Chondrocyte (in vitro differentiated cells): ENCODE data around the gene VSTM4. TPM values are rescaled to one million over a fixed set of nuclear protein-coding genes. Genes with fewer than 3 reads are reported as not detected.

Experiments used
- DNase-seq: peaks from one replicate; pipeline ENCODE4 v3.0.0; 2021; ENCODE audit warnings: mixed read lengths, low spot score
- H3K27ac Mint-ChIP-seq: one replicate; pipeline ENCODE4 v1.8.0; 2021; ENCODE audit warnings: mild to moderate bottlenecking, moderate library complexity, mixed read lengths; ENCODE audit not compliant: unreplicated experiment
- H3K27me3 Mint-ChIP-seq: 2 replicates; pipeline ENCODE4 v1.8.0; 2021; ENCODE audit warnings: low read depth, mixed read lengths
- H3K36me3 Mint-ChIP-seq: 2 replicates; pipeline ENCODE4 v1.8.0; 2021; ENCODE audit warnings: low read depth, mixed read lengths
- H3K4me1 Mint-ChIP-seq: 2 replicates; pipeline ENCODE4 v1.8.0; 2021; ENCODE audit warnings: low read depth, mild to moderate bottlenecking, mixed read lengths
- H3K4me3 Mint-ChIP-seq: one replicate; pipeline ENCODE4 v1.8.0; 2021; ENCODE audit warnings: mild to moderate bottlenecking, moderate library complexity, mixed read lengths; ENCODE audit not compliant: unreplicated experiment
- H3K9me3 Mint-ChIP-seq: 2 replicates; pipeline ENCODE4 v1.8.0; 2021; ENCODE audit warnings: low read depth, mixed read lengths
- CTCF ChIP-seq: fragments of 200-600 bp; sonication (generic); IDR thresholded peaks from 2 replicates; pipeline ENCODE4 v1.5.0; 2021; ENCODE audit warnings: antibody characterized with exemption, mild to moderate bottlenecking, moderate library complexity
- total RNA-seq: library from RNA; stranded (reverse); gene quantifications from 3 replicates; pipeline ENCODE4 v1.2.1, GENCODE V29; 2021

The VSTM4 gene
- total RNA-seq, 1 donor from 2014 or later: 7.2 TPM

- Mint-ChIP-seq H3K4me3 (no peak overlapping the region), H3K9me3 (peaks cover 4% of the 10 kb centered on the region), H3K27me3 (no peaks in the 10 kb centered on the region), H3K4me1 (peaks cover 33% of the 10 kb centered on the region), H3K27ac (no peak overlapping the region), H3K36me3 (peaks cover 5% of the 10 kb centered on the region)
- TF ChIP-seq CTCF: no peak
- DNase-seq: no peak
Observed at GRCh38 chr10:49081547-49082275, 33.6 kb downstream of the VSTM4 start.

GRCh38 chr10:49080965-49081364 lies 34.4 kb downstream of the VSTM4 start:
- H3K36me3 Mint-ChIP-seq: peaks cover 8% of the 10 kb centered on the region
- H3K27me3 Mint-ChIP-seq: no peaks in the 10 kb centered on the region
- no peaks in the 10 kb centered on the region for H3K9me3 Mint-ChIP-seq
- H3K4me3 Mint-ChIP-seq: no peak overlapping the region
- no peak for TF ChIP-seq CTCF
- H3K27ac Mint-ChIP-seq: no peak overlapping the region
- H3K4me1 Mint-ChIP-seq: peaks cover 33% of the 10 kb centered on the region
- no peak for DNase-seq

- no peak for DNase-seq
- TF ChIP-seq CTCF: no peak
- H3K27ac Mint-ChIP-seq: no peak overlapping the region
- H3K4me3 Mint-ChIP-seq: no peak overlapping the region
- H3K9me3 Mint-ChIP-seq: no peaks in the 10 kb centered on the region
- peaks cover 33% of the 10 kb centered on the region for H3K4me1 Mint-ChIP-seq
- H3K27me3 Mint-ChIP-seq: no peaks in the 10 kb centered on the region
- peaks cover 9% of the 10 kb centered on the region for H3K36me3 Mint-ChIP-seq
Observed at GRCh38 chr10:49080071-49080470, 35.3 kb downstream of the VSTM4 start.

GRCh38 chr10:49079499-49079898 lies 35.8 kb downstream of the VSTM4 start:
- Mint-ChIP-seq H3K4me1 (peaks cover 33% of the 10 kb centered on the region), H3K36me3 (peaks cover 9% of the 10 kb centered on the region), H3K9me3 (no peaks in the 10 kb centered on the region), H3K27ac (no peak overlapping the region), H3K4me3 (no peak overlapping the region), H3K27me3 (no peaks in the 10 kb centered on the region)
- no peak for TF ChIP-seq CTCF
- no peak for DNase-seq

- H3K9me3 Mint-ChIP-seq: no peaks in the 10 kb centered on the region
- DNase-seq: no peak
- TF ChIP-seq CTCF: no peak
- peaks cover 9% of the 10 kb centered on the region for H3K36me3 Mint-ChIP-seq
- H3K27me3 Mint-ChIP-seq: no peaks in the 10 kb centered on the region
- H3K27ac Mint-ChIP-seq: no peak overlapping the region
- H3K4me1 Mint-ChIP-seq: peaks cover 33% of the 10 kb centered on the region
- H3K4me3 Mint-ChIP-seq: no peak overlapping the region
Observed at GRCh38 chr10:49079072-49079471, 36.2 kb downstream of the VSTM4 start.
